GM19193 (cell line): ENCODE measurements around the gene MVB12B.

Source experiments
- POLR2A ChIP-seq: IDR thresholded peaks from 4 replicates; pipeline ENCODE4 v1.6.1; 2011; ENCODE audit not compliant: insufficient read depth, insufficient read length; ENCODE audit errors: extremely low read depth

Gene MVB12B

DNA sequence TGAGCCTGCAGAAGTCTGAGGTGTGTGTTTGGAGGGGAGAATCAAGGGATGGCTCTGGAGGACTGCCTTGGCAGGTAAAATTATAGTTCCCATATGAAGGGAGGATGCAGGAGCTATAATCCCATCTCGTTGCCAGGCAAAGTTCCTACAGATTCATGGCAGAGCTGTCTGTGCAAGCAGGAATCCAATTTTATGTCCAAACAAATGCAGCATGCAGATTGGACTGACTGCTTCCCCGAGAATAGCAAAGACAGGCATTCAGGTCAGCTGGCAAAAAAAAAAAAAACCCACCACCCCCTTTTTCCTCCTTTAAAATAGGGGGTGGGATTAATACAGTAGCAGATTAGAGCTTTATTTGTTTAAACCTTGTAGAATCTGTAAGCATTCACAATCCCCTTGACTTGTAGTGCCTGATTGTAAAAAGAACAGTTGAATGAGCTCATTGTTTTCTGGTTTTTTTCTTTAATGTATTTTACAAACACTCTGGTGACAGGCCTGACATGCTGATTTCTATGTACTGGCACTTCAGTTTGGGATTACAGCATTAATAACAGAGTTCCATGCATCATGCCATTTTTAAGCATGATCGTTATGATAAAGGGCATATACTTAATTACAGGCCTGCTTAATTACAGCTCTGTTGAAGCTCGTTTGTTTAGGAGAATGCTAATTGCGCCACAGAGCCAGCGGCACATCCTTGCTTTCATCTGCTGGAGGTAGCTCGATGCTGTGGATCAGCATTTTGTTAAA, 145.7 kb downstream of the MVB12B start:
- TF ChIP-seq POLR2A, result no peak

DNA sequence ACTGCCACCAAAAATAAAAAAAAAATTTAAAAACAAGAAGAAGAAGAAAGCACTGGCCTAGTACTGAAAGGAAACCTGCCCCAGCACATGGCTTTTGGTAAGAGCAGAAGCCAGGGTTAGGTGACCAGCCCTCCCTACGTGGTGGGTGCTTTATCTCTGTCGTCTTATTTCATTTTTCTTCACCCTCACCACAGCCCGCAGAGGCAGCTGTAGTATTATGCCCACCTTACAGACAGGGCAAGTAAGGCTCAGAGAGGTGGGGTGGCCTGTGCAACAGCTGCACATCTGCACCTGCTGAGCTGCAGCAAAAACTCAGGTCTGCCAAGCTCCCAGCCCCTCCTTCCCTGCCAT, 146.3 kb downstream of the MVB12B start:
- no peak for TF ChIP-seq POLR2A

- TF ChIP-seq POLR2A, result no peak
Observed at GRCh38 chr9:126474206-126474765, 147.7 kb downstream of the MVB12B start.

- no peak for TF ChIP-seq POLR2A
Observed at GRCh38 chr9:126474786-126475485, 148.3 kb downstream of the MVB12B start.

- TF ChIP-seq POLR2A, result no peak
Observed at GRCh38 chr9:126475933-126476555, 149.4 kb downstream of the MVB12B start.

GRCh38 chr9:126478216-126478981, 151.8 kb downstream of the MVB12B start:
- no peak for TF ChIP-seq POLR2A

DNA sequence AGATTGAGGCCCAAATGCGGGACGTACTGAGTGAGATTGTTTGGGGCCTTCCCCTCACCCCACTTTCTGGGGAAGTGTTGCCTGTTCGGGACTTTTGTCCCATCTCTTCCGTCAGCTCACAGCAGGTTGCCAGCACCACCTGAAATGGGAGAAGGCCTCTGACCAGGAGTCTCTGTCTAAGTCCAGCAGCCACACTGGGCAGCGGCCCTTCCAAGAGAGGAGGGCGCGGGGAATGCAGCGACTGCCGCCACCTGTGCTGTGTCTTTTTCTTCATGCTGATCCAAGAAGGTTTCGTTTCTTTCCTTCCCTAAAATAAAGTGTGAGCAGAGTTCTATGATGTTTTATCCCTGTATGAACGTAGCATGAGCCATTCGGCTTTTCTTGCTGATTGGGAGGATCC, 152.9 kb downstream of the MVB12B start:
- TF ChIP-seq POLR2A, result no peak

DNA sequence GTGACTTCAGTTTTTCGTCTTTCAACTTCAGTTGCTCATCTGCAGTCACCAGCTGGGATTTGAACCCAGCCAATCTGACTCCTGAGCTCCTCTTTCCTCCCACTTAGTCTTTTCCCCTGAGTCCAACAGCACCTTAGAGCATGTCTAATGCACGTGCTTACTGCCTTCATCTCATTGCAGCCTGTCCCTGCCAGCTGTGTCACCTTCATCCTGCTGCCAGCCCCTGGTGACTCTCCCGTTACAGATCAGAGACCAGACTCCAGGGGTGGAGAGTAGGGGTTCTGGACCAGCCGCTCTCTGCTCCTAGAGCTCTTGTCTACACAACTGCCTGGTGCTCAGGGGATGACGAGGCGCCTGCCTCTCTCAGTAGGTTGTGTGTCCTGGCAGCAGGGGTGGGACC, 154.2 kb downstream of the MVB12B start:
- TF ChIP-seq POLR2A, result no peak

DNA sequence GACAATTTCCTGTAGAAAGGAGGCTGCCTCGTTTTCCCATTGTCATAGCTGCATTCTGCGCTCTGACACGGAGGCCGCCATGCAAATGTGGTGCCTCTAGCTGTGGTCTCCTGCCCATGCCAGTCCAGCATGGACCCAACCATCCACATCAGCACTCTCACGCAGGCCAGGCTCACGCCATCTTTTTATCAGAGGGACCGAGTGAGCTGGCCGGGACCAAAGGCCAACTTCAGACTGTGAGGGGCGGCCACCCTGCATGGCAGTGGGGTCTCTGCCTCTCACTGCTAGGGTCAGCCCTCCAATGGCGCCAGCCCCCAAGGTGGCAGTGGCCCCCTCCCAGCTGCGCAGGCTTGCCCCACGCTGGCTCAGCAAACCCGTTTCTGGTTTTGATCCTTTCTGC, 155.2 kb downstream of the MVB12B start:
- TF ChIP-seq POLR2A, result no peak

GRCh38 chr9:126482361-126483044, 155.9 kb downstream of the MVB12B start:
- no peak for TF ChIP-seq POLR2A

DNA sequence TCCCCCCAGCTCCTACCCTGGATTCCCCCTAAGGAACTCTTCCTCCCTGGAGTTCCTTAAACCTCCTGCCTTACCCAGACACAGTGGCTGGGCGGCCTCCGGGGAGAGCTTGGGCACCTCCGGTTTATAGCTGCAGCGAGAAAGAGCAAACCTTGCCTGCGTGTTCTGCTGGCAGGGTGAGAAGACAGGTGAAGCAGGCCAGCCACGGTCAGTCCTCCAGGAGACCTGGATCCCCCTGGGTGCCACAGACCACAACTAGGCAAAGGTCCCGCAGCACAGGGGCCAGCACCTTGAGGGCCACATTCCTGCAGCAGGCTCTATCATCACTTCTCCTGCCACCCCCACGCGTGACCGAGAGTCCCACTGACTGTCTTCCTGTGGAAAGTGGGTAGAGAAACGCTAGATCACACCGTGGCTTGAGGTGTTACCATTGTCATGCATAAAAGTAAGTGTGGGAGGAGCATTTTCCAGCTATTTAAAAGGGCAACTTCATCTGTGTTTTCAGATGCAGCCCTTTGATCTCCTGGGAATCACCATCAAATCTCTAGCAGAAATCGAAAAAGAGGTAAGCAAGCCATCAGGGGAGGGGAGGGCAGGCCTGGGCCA, 156.9 kb downstream of the MVB12B start:
- TF ChIP-seq POLR2A, result no peak

- TF ChIP-seq POLR2A, result no peak
Observed at GRCh38 chr9:126485662-126486061, 159.0 kb downstream of the MVB12B start.

DNA sequence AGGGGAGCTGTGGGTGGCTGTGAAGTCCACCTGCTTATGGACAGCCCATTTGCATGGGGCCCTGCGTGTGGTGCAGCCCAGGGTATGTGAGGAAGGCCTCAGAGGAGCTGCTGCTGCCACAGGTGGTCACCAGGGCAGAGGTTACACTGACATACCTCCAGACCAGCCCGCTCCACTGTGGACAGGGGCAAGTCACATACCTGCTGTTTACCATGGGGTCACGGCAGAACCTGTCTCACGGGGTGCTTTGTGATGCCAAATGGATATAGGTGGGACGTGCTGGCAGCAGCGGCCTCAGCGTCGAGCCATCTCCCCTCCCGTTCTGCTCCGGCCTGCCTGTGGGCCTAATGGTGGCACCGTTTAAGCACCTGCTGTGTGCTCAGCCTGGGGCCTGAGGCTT, 159.6 kb downstream of the MVB12B start:
- TF ChIP-seq POLR2A, result no peak

DNA sequence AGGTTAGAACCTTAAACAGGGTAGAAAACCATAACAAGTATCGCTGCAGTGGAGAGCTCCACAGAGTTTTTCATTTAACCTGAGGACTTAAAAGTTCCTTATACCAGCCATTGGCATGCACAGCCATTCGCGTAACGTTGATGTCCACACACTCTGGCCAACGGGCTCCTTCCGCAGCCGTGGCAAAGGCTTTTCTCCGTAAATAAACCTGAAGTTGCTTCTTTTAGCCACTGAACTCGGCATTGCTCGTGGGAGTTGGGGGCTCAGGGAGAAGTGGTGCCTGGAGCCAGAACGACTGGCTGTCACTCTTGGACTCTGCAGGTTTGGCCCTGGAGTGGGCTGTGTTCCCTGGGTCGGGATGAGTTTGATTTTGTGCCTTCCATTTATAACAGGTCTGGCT, 161.2 kb downstream of the MVB12B start:
- TF ChIP-seq POLR2A, result no peak
